A673 (cell line): Measurements from ENCODE around the gene TEAD1. TPM values are rescaled to one million over a fixed set of nuclear protein-coding genes. Genes with fewer than 3 reads are reported as not detected.

Experiments
- BruUV-seq: library from RNA; stranded (reverse); fragments of 400-500 nt; replicated peaks from 2 replicates; lab custom pipeline; 2021; lab: Mats Ljungman, UMichigan
- CTCF ChIA-PET: fragments of 300-600 bp; sonication (Branson Sonifier 250); formaldehyde crosslinking; loops from one replicate; lab custom pipeline; 2022; ENCODE audit warnings: antibody characterized with exemption; lab: Charles Lee
- POLR2A ChIA-PET: fragments of 300-600 bp; sonication (Branson Sonifier 250); formaldehyde crosslinking; loops from one replicate; lab custom pipeline; 2022; ENCODE audit warnings: antibody characterized with exemption; ENCODE audit not compliant: low non-redundant PET; lab: Charles Lee
- DNase-seq: peaks from one replicate; pipeline ENCODE4 v3.0.0-alpha.2; 2015; ENCODE audit warnings: low spot score
- H3K27ac ChIP-seq: fragments of 200-600 bp; sonication (generic); 2 replicates; pipeline ENCODE4 v1.5.1; 2016; ENCODE audit warnings: mixed run types, low read depth, mild to moderate bottlenecking, mixed read lengths, antibody characterized with exemption, low read length; ENCODE audit not compliant: poor library complexity, severe bottlenecking
- H3K27me3 ChIP-seq: fragments of 200-600 bp; sonication (generic); replicated peaks from 2 replicates; pipeline ENCODE4 v1.6.1; 2017; ENCODE audit warnings: mixed run types, low read depth, mild to moderate bottlenecking, mixed read lengths, antibody characterized with exemption, low read length; ENCODE audit not compliant: insufficient read depth, poor library complexity
- H3K36me3 ChIP-seq: fragments of 200-600 bp; sonication (generic); 2 replicates; pipeline ENCODE4 v1.6.1; 2016; ENCODE audit warnings: mixed run types, mild to moderate bottlenecking, mixed read lengths, antibody characterized with exemption, low read length; ENCODE audit not compliant: insufficient read depth, poor library complexity, severe bottlenecking
- H3K4me1 ChIP-seq: fragments of 200-600 bp; sonication (generic); 2 replicates; pipeline ENCODE4 v1.6.1; 2017; ENCODE audit warnings: mixed run types, mild to moderate bottlenecking, mixed read lengths, antibody characterized with exemption, low read length; ENCODE audit not compliant: insufficient read depth, poor library complexity, severe bottlenecking
- H3K4me3 ChIP-seq: fragments of 200-600 bp; sonication (generic); 2 replicates; pipeline ENCODE4 v1.5.1; 2016; ENCODE audit warnings: low read depth, mixed run types, mild to moderate bottlenecking, mixed read lengths, low read length; ENCODE audit not compliant: poor library complexity, severe bottlenecking
- H3K9me3 ChIP-seq: fragments of 200-600 bp; sonication (generic); 2 replicates; pipeline ENCODE4 v1.6.1; 2016; ENCODE audit warnings: mixed run types, low read depth, mild to moderate bottlenecking, mixed read lengths, antibody characterized with exemption, low read length; ENCODE audit not compliant: poor library complexity, severe bottlenecking
- EZH2 ChIP-seq: fragments of 200-600 bp; sonication (generic); IDR thresholded peaks from 2 replicates; pipeline ENCODE4 v1.6.1; 2017; ENCODE audit warnings: borderline replicate concordance, low read depth, mild to moderate bottlenecking, mixed read lengths, antibody characterized with exemption, low read length; ENCODE audit not compliant: poor library complexity, severe bottlenecking
- intact Hi-C: fragments of 100-400 bp; cut with micrococcal nuclease; formaldehyde crosslinking; loops from one replicate; pipeline ENCODE4 v1.10.0; 2022; ENCODE audit not compliant: unreplicated experiment
- total RNA-seq: library from RNA; stranded (reverse); gene quantifications from 2 replicates; pipeline ENCODE4 v1.2.3, GENCODE V29; 2021
- TF ChIP-seq, protein P1 (sequence below): fragments of 300-800, 200-600 bp; sonication (generic); conservative IDR thresholded peaks from 2 replicates; pipeline ENCODE4 v1.5.1; 2017; ENCODE audit warnings: low read depth, mild to moderate bottlenecking, antibody characterized with exemption, low read length, moderate library complexity, mixed read lengths

TEAD1 gene
- total RNA-seq, 1 experiment from 2014 or later = 81.8 TPM

DNA sequence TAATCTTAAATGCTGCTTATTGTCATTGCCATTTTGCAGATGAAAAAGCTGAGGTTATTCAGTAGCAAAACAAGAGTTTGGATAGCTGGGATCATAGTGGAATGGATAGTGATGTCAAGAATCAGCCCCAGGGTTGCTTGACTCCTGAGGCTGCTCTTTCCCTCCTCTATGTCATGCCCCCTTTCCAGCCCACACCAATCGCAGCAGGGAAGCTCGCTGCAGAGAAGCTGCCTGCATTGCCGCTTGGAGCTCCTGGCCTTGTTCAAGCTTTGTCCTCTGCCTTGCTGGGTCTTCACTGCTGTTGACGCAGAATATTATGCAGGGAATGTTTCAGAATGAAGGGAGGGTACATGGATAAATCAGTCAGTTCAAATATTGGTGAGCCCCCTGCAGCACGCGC is 206.1 kb downstream of the TEAD1 start:
- no peak overlapping the region for H3K27ac ChIP-seq
- intact Hi-C loops = no loop called here

GRCh38 chr11:12882670-12883069 is 208.4 kb downstream of the TEAD1 start:
- Histone ChIP-seq H3K27ac (no peak overlapping the region), H3K4me1 (no peaks in the 10 kb centered on the region), H3K27me3 (no peaks in the 10 kb centered on the region), H3K9me3 (no peaks in the 10 kb centered on the region), H3K36me3 (peaks cover 12% of the 10 kb centered on the region), H3K4me3 (no peak overlapping the region)
- DNase-seq = no peak
- intact Hi-C loops = no loop called here
- ChIA-PET POLR2A (no interaction called here), CTCF (no interaction called here)
- TF ChIP-seq, protein P1, sequence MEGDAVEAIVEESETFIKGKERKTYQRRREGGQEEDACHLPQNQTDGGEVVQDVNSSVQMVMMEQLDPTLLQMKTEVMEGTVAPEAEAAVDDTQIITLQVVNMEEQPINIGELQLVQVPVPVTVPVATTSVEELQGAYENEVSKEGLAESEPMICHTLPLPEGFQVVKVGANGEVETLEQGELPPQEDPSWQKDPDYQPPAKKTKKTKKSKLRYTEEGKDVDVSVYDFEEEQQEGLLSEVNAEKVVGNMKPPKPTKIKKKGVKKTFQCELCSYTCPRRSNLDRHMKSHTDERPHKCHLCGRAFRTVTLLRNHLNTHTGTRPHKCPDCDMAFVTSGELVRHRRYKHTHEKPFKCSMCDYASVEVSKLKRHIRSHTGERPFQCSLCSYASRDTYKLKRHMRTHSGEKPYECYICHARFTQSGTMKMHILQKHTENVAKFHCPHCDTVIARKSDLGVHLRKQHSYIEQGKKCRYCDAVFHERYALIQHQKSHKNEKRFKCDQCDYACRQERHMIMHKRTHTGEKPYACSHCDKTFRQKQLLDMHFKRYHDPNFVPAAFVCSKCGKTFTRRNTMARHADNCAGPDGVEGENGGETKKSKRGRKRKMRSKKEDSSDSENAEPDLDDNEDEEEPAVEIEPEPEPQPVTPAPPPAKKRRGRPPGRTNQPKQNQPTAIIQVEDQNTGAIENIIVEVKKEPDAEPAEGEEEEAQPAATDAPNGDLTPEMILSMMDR = no peak
- TF ChIP-seq EZH2 = no peak
- BruUV-seq = no TSS peak

More for the DNA sequence above, 206.1 kb downstream of the TEAD1 start:
- Histone ChIP-seq H3K4me3 (no peak overlapping the region), H3K36me3 (peaks cover 12% of the 10 kb centered on the region), H3K4me1 (no peaks in the 10 kb centered on the region), H3K9me3 (no peaks in the 10 kb centered on the region), H3K27me3 (no peaks in the 10 kb centered on the region)
- DNase-seq = no peak
- ChIA-PET POLR2A (no interaction called here), CTCF (no interaction called here)
- TF ChIP-seq EZH2 = no peak
- TF ChIP-seq, protein P1 = no peak
- BruUV-seq = no TSS peak

GRCh38 chr11:12884751-12885318 is 210.6 kb downstream of the TEAD1 start:
- intact Hi-C loops = no loop called here
- ChIA-PET POLR2A (no interaction called here), CTCF (no interaction called here)
- BruUV-seq = no TSS peak
- TF ChIP-seq, protein P1 = no peak
- TF ChIP-seq EZH2 = no peak
- peaks cover 12% of the 10 kb centered on the region for H3K36me3 ChIP-seq
- H3K27me3 ChIP-seq = no peaks in the 10 kb centered on the region
- peaks cover 9% of the 10 kb centered on the region for H3K4me1 ChIP-seq
- no peak overlapping the region for H3K4me3 ChIP-seq
- DNase-seq = no peak
- H3K27ac ChIP-seq = no peak overlapping the region
- no peaks in the 10 kb centered on the region for H3K9me3 ChIP-seq
